ENCODE results near the gene ASH1L.
"Not testable (repeated sequence)": the region's sequence is repeated elsewhere in the genome, so short reads cannot be mapped to it uniquely, and the experiment has no call there.

Gene ASH1L

GRCh38 chr1:155499263-155499662, 63.3 kb downstream of the ASH1L start:
- H3K4me3 ChIP-seq: no peak overlapping the region
- no peak for TF ChIP-seq Cebpa-rat (IDR thresholded peaks at IDR 0.05)
- H3K27ac ChIP-seq: no peak overlapping the region
- H3K27me3 ChIP-seq: no peaks in the 10 kb centered on the region
- H4K20me1 ChIP-seq: peaks cover 98% of the 10 kb centered on the region
- H3K4me2 ChIP-seq: no peak overlapping the region
- H3K36me3 ChIP-seq: peaks cover 21% of the 10 kb centered on the region
- H3K9me3 ChIP-seq: no peaks in the 10 kb centered on the region
- no peak overlapping the region for H3K9ac ChIP-seq
- peaks cover 14% of the 10 kb centered on the region for H3K4me1 ChIP-seq

- not testable (repeated sequence) for H3K27ac ChIP-seq, H3K9me3 ChIP-seq, H3K9ac ChIP-seq, H3K4me2 ChIP-seq, H3K4me1 ChIP-seq, H3K27me3 ChIP-seq, H3K4me3 ChIP-seq
- Histone ChIP-seq H3K36me3 (peaks cover 32% of the 10 kb centered on the region), H4K20me1 (peaks cover 96% of the 10 kb centered on the region)
Observed at GRCh38 chr1:155493595-155493994, 69.0 kb downstream of the ASH1L start.

- H3K36me3 ChIP-seq: peaks cover 36% of the 10 kb centered on the region
Observed at GRCh38 chr1:155488419-155488818, 74.2 kb downstream of the ASH1L start.

GRCh38 chr1:155487541-155487940, 75.1 kb downstream of the ASH1L start:
- no peak overlapping the region for H3K27ac ChIP-seq
- H3K4me1 ChIP-seq: peaks cover 6% of the 10 kb centered on the region; the same call in 1 of the 2 replicates
- TF ChIP-seq Cebpa-rat (IDR thresholded peaks at IDR 0.05): no peak
- H3K4me3 ChIP-seq: no peak overlapping the region
- 0 out of 2 replicates have a peak, but pooled peaks cover 3% of the 10 kb centered on the region for H3K9me3 ChIP-seq
- no peak overlapping the region for H3K4me2 ChIP-seq
- H3K27me3 ChIP-seq: no peaks in the 10 kb centered on the region
- H3K36me3 ChIP-seq: peaks cover 36% of the 10 kb centered on the region
- H4K20me1 ChIP-seq: peaks cover 90% of the 10 kb centered on the region
- H3K9ac ChIP-seq: no peak overlapping the region

More at GRCh38 chr1:155488419-155488818, 74.2 kb downstream of the ASH1L start:
- not testable (repeated sequence) for H3K4me3 ChIP-seq, H3K9me3 ChIP-seq, H3K27ac ChIP-seq, H3K4me2 ChIP-seq, H3K9ac ChIP-seq, H3K27me3 ChIP-seq, H3K4me1 ChIP-seq
- peaks cover 94% of the 10 kb centered on the region for H4K20me1 ChIP-seq

- not testable (repeated sequence) for H3K27ac ChIP-seq, H3K9ac ChIP-seq, H3K9me3 ChIP-seq, H3K4me2 ChIP-seq, H3K4me3 ChIP-seq, H3K27me3 ChIP-seq, H3K4me1 ChIP-seq
- H4K20me1 ChIP-seq: peaks cover 90% of the 10 kb centered on the region
- peaks cover 41% of the 10 kb centered on the region for H3K36me3 ChIP-seq
Observed at GRCh38 chr1:155486952-155487351, 75.7 kb downstream of the ASH1L start.

- no peak overlapping the region for H3K9ac ChIP-seq
- H3K4me3 ChIP-seq: no peak overlapping the region
- no peaks in the 10 kb centered on the region for H3K27me3 ChIP-seq
- no peak overlapping the region for H3K27ac ChIP-seq
- no peak overlapping the region for H3K4me2 ChIP-seq
- H3K36me3 ChIP-seq: peaks cover 51% of the 10 kb centered on the region
- H3K4me1 ChIP-seq: peaks cover 6% of the 10 kb centered on the region; the same call in 1 of the 2 replicates
- H4K20me1 ChIP-seq: peaks cover 85% of the 10 kb centered on the region
- H3K9me3 ChIP-seq: 0 out of 2 replicates have a peak, but pooled peaks cover 6% of the 10 kb centered on the region
- TF ChIP-seq Cebpa-rat (IDR thresholded peaks at IDR 0.05): no peak
Observed at GRCh38 chr1:155485945-155486344, 76.7 kb downstream of the ASH1L start.

GRCh38 chr1:155485222-155485621, 77.4 kb downstream of the ASH1L start:
- no peak overlapping the region for H3K27ac ChIP-seq
- no peak for TF ChIP-seq Cebpa-rat (IDR thresholded peaks at IDR 0.05)

GRCh38 chr1:155481741-155482241, 80.8 kb downstream of the ASH1L start:
- H3K4me3 ChIP-seq: no peak overlapping the region
- H3K27ac ChIP-seq: no peak overlapping the region
- no peak for TF ChIP-seq Cebpa-rat (IDR thresholded peaks at IDR 0.05)
- H4K20me1 ChIP-seq: peaks cover 58% of the 10 kb centered on the region
- H3K4me2 ChIP-seq: no peak overlapping the region
- H3K36me3 ChIP-seq: peaks cover 61% of the 10 kb centered on the region
- H3K9ac ChIP-seq: no peak overlapping the region
- H3K4me1 ChIP-seq: peaks cover 19% of the 10 kb centered on the region
- 0 out of 2 replicates have a peak, but pooled peaks cover 6% of the 10 kb centered on the region for H3K9me3 ChIP-seq
- no peaks in the 10 kb centered on the region for H3K27me3 ChIP-seq

More at GRCh38 chr1:155485222-155485621, 77.4 kb downstream of the ASH1L start:
- Histone ChIP-seq H3K4me1 (peaks cover 8% of the 10 kb centered on the region; the same call in 1 of the 2 replicates), H3K9me3 (0 out of 2 replicates have a peak, but pooled peaks cover 6% of the 10 kb centered on the region), H3K36me3 (peaks cover 53% of the 10 kb centered on the region), H3K9ac (no peak overlapping the region), H3K4me2 (no peak overlapping the region), H4K20me1 (peaks cover 78% of the 10 kb centered on the region), H3K4me3 (no peak overlapping the region), H3K27me3 (no peaks in the 10 kb centered on the region)

- Histone ChIP-seq H3K4me3 (no peak overlapping the region), H3K9ac (no peak overlapping the region), H3K27me3 (no peaks in the 10 kb centered on the region), H4K20me1 (peaks cover 37% of the 10 kb centered on the region), H3K36me3 (peaks cover 77% of the 10 kb centered on the region), H3K4me1 (peaks cover 13% of the 10 kb centered on the region), H3K4me2 (0 out of 2 replicates have a peak overlapping the region, but pooled peaks have one; percentile 36), H3K27ac (no peak overlapping the region), H3K9me3 (0 out of 2 replicates have a peak, but pooled peaks cover 3% of the 10 kb centered on the region)
- no peak for TF ChIP-seq Cebpa-rat (IDR thresholded peaks at IDR 0.05)
Observed at GRCh38 chr1:155479205-155479604, 83.4 kb downstream of the ASH1L start.

- Histone ChIP-seq H4K20me1 (peaks cover 36% of the 10 kb centered on the region), H3K36me3 (peaks cover 85% of the 10 kb centered on the region), H3K4me3 (no peak overlapping the region), H3K27me3 (no peaks in the 10 kb centered on the region), H3K4me2 (no peak overlapping the region), H3K9me3 (peaks cover 12% of the 10 kb centered on the region), H3K4me1 (peaks cover 13% of the 10 kb centered on the region), H3K27ac (no peak overlapping the region), H3K9ac (no peak overlapping the region)
- no peak for TF ChIP-seq Cebpa-rat (IDR thresholded peaks at IDR 0.05)
Observed at GRCh38 chr1:155478270-155478852, 84.2 kb downstream of the ASH1L start.

Measured in BLaER1 (cell line).